Stomach (tissue), 4 donors: ENCODE measurements around the gene SAPCD1.

Experiments
- POLR2A ChIP-seq, 4 donors: fragments of 450-650 bp; IDR thresholded peaks; one replicate each; pipeline ENCODE4 v1.6.1; 2016; ENCODE audit warnings: antibody characterized with exemption in 4 of 4, control low read depth in 2 of 4, mild to moderate bottlenecking in 1 of 4, moderate library complexity in 1 of 4
- POLR2AphosphoS5 ChIP-seq, 3 donors: sonication (generic); formaldehyde crosslinking; IDR thresholded peaks; one replicate each; pipeline ENCODE4 v1.6.1; 2016; ENCODE audit warnings: antibody characterized with exemption in 3 of 3
- TF ChIP-seq, protein P1 (sequence below), 7 experiments: fragments of 450-650 bp in 4 of 7; fragments of 200-600 bp in 3 of 7; sonication (generic) in 3 of 7; IDR thresholded peaks; one replicate each; pipeline ENCODE4 v1.5.1; 2016 to 2019; ENCODE audit warnings: antibody characterized with exemption in 7 of 7, control low read depth in 2 of 7, mild to moderate bottlenecking in 1 of 7

DNA sequence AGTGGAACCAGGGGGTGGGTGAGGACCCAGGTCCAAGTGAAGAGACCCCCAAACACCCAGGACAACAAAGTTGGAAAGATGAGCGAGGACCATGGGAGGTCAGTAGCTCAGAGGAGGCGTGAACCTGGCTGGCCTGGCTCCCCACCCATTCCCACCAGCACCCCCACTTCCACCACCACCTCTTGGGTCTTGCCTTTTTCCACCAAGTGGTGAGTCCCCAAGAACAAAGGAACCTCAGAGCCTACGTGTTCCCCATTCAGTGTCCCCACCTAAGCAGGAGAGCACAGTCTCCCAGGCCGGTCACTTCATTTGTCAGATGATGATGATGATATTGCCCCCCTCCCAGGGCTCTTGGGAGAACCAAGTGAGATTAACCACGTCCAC lies 15.2 kb downstream of the SAPCD1 start:
- TF ChIP-seq, protein P1, sequence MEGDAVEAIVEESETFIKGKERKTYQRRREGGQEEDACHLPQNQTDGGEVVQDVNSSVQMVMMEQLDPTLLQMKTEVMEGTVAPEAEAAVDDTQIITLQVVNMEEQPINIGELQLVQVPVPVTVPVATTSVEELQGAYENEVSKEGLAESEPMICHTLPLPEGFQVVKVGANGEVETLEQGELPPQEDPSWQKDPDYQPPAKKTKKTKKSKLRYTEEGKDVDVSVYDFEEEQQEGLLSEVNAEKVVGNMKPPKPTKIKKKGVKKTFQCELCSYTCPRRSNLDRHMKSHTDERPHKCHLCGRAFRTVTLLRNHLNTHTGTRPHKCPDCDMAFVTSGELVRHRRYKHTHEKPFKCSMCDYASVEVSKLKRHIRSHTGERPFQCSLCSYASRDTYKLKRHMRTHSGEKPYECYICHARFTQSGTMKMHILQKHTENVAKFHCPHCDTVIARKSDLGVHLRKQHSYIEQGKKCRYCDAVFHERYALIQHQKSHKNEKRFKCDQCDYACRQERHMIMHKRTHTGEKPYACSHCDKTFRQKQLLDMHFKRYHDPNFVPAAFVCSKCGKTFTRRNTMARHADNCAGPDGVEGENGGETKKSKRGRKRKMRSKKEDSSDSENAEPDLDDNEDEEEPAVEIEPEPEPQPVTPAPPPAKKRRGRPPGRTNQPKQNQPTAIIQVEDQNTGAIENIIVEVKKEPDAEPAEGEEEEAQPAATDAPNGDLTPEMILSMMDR (IDR thresholded peaks at IDR 0.05), result no peak
- TF ChIP-seq POLR2AphosphoS5 (IDR thresholded peaks at IDR 0.05) (no peak), POLR2A (IDR thresholded peaks at IDR 0.05) (no peak)
